Effector CD4-positive, alpha-beta T cell (primary cell): ENCODE results near the gene ZDHHC6.
"Not testable (repeated sequence)": the region's sequence is repeated elsewhere in the genome, so short reads cannot be mapped to it uniquely, and the experiment has no call there.

ENCODE experiments used
- DNase-seq: peaks from one replicate; pipeline ENCODE4 v3.0.0-alpha.2; 2020

ZDHHC6 gene

DNA sequence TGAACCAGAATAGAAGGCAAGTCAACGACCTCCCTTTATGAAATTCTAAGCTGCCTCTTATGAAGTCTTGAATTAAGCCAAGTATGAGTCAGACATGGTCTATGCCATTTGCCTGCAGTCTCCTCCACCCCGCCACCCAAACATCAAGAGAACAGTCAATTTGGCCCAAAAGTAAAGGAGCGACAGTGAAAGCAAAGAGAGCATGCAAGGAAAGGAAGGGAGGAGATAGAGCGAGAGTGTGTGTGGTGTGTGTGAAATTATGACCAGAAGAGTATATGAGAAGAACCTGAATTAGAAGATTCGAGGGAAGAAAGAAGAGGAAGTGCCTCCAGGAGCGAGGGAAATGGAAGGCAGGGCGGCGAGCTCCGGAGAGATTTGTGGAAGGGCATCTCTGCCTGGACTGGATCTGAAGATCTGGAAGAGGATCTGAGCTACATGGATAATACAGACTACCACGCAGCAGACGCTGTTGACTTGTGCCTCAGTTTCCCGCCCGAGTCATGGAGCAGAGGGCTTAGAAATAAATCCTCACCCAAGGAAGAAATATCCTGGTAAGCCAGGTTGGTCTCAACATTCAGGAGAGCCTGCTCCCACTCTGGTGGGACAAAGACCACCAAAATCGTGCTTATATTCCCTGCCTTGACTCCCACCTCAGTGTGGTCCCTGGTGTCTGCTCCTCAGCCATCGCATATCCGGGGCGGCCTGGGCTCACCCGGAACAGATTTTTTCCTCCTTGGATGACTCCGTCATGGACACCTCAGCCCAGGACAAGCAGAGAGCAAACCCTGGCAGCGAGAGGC lies 459 bp downstream of the ZDHHC6 start:
- no peak for DNase-seq

DNA sequence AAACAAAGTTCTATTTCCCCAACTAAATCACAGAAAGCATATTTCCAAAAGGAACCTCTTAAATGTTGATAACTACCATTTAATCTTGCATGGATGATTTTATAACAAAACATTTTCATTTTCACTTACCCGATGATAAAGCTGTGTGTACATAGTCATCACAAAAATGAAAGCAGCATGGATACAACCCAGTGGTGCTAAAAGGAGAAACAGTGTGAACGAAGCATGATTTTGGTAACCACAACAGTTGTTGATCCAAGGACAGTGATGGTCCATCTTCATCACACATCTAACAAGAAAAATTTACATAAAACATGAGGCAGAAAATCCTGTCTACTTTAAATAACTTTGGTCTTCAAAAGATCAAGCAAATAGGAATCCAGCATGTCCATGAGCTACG lies 4.7 kb downstream of the ZDHHC6 start:
- DNase-seq = no peak

DNA sequence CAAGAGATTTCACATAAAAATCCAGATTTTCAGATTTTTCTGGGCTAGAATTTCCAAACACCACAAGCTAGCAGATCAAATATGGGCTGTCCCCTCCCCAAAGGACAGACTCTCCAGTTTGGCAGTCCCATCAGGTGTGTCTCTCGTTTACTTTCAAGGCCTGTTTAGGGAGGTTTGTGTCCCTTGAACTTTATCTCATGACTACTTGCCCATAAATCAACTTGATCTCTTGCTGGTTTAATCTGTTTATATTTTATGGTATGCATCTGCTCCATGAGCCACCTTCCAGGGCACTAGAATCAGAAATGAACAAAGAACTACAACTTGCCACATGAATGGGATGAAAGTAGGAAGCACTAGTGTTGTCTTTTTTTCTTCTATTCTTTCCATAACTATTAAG lies 5.2 kb downstream of the ZDHHC6 start:
- no peak for DNase-seq

DNA sequence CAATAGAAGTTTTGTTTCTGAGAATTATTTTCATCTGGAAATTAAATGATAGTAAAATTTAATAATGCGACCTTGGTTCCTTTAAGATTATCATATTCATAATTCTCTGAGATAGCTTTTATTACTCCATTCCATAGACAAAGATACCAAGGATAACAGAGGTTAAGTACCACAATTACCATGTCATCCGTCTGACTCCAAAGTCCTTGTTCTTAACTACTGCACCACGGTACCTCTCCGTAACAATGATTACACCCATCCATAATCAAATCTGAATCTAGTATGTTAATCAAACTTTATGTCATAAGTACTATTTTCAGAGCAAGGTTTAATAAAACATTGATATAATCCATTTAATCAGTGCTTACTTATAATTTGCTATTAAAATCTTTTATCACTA lies 8.4 kb downstream of the ZDHHC6 start:
- DNase-seq = no peak

DNA sequence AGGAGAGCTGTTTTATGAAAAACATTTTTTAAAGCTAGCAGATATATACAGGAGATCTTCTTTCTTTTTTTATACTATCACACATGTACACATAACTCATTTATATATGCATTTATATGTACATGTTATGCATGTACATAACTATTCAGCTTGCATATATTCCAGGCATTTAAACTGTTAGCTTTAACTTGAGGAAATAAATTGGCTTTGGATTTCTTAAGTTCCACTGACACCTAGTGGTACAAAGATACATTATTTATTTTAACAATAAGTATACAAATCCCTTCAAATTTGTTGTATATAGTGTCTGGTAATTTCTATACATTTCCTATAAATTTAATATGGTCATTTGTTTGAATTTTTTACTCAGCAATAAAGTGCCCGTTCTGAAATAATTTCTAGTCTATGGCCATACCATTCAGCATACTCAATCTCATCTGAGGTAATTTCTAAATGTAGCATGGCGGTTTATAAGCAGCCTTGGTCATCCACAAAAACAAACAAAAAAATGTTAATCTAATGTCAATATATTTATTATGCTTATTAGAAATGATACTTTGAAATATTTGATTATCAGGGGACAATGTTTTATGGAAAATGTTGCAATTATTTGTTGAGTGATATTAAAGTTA lies 11.6 kb downstream of the ZDHHC6 start:
- DNase-seq = no peak

DNA sequence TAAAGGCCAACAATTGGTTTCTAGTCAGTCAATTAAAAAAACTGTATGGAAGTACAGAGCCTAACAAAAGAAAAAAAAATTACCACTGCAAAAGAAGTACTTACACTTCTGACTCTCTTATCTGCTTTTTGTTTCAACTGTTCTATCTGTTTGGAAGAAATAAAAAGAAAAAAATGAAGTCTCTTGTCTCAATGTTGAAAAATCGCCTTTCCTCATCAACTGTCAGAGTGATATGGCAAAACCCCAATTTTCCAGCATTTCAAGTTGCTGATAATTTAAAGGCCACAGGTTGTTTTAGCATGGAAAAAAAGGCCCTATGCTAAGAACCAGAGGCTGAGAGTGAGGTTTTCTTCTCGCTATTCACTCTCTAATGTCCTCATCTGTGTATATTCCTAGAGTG lies 13.6 kb downstream of the ZDHHC6 start:
- no peak for DNase-seq

DNA sequence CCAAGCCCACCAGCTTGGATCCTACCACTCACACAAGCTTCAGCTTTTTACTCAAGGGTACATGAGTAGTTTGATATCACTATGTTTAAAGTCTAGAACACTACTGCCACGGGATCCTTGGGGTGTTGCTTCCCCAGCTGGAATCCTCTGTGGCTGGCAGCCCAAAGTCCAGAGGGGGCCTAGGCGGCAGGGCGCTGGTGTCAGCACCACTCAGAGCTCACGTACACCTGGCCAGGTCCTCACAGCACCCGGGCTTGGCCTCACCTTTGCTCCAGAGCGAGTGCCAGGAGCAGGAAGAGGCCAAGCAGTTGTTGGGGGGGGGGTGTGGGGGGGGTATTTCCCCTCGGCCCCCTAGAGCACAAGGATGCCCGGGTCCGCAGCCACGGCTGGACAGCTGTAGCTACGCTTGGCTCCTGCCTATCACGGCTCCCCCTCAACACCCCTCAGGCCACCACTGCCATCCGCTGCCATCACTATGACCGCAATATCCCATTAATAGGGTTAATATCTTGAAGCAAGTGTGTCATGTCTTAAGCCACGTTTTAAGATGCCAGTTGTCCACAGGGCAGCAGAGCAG lies 17.0 kb downstream of the ZDHHC6 start:
- DNase-seq = no peak

DNA sequence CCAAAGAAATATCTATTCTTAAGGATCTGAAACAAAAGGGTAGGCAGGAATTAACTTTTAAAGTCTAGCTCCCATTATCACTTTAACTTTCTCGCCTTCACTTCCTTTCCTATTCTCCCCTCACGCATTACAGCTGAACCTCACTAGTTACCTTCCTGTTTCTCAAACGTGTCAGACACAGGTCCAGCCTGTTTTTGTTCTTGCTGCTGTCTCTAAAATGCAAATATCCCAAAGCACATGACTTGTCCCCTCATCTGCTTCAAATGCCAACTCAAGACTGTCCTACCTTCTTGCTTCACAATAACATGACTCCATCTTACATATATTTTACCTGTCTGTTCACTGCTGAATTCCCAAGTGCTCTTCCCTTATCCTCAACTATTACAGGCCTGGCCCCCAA lies 17.6 kb downstream of the ZDHHC6 start:
- no peak for DNase-seq

DNA sequence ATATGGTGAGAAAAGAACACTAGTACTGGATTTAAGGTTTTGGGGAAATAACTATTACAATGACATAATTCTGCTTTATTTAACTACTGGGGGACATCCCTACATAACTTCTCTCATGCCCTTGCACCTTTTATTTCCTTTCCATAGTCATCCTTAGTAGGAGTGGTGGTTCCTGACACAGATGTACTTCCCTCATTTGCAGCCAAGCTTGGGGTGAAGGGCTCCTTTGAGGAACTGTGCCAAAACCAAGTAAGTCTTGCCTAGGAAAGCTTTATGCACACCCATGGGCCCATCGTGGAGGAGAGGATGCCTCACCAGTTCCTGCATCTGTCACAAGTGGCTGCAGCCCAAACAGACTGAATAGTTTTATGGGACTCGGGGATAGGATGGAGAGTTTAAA lies 20.6 kb downstream of the ZDHHC6 start:
- no peak for DNase-seq

DNA sequence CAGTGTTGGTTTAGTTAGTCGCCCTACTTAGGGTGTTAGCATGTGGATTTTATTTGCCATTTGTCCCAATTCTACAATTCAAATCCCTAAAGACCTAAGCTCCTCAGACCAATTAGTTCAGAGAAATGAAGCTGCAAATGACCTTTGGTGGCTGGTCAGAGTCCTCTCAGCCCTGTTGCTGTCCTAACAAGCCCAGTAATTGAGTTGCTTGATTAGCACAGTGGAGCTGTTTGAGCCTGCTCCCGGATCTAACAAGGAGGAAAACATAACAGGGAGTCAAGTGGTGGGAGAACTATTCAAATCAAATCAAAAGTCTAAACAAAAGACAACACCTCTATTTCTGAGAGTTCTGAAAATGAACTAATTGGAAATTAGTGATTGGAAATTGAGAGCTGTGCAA lies 22.1 kb downstream of the ZDHHC6 start:
- no peak for DNase-seq

DNA sequence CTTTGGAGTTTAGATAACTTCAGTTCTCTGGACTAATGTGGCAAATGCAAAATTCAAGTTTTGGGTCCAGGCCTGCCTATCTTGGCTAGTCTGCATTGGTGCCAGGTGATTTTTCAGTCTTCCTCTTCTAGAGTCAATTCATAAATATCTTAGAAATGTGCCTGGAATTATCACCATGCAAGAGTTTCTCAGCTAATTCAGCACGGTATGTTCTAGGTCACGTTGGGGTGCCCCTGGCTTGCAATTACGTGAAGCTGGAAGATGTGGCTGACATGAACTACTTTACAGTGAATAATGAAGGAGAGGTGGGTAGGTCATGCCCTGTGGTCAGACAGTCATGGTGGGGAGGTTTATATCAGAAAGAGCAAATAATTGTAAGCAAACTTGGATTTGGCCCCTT lies 25.0 kb downstream of the ZDHHC6 start:
- DNase-seq = no peak

DNA sequence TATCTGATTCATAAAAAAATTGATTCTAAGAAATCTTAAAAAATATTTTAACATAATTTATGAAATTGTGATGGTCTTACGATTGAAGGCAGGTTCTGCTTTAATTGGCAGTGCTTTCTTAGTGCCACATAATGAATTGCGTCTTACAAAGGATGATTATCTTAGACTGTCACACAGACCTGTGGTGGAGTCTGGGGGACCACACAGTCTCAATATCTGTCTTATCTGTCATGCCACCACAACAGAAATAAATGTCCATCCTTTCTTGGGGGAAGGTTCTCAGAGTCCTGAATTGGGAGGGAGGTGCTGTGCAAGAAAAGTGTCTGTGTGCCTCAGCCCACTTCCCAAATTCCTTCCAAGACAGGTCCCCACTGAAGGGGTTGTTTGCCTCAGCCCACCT lies 34.0 kb downstream of the ZDHHC6 start:
- no peak for DNase-seq

DNA sequence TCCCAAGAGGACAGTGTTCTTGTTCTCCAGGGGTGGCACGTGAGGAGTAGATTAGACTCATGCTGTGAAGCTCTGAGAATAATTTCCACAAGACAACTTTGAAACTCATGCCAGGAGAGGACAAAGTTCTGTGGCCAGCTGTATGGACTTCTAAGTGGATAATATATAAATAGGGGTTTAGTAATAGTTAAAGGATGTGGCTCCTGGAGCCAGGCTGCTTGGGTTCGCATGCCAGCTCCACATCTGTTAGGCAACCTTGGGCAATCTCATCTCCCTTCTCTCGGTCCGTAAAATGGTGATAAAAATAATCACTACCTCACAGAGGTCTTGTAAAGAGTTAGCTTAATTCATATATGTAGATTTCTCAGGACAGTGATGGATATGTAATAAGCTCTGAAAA lies 37.0 kb downstream of the ZDHHC6 start:
- DNase-seq = no peak

DNA sequence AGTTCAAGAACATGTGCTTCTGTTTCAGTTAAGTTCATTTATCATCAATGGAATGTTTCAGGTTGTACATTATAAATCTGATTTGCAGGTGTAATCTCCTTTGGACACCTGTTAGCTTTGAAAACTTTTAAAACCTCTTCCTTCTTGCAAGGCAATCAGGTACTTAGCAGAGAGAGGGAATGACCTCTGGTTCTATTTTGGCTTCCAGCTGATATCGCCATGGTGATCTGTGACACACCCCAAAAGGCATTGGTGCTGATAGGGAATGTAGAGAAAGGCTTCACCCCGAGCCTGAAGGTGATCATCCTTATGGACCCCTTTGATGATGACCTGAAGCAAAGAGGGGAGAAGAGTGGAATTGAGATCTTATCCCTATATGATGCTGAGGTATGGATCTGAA lies 37.4 kb downstream of the ZDHHC6 start:
- DNase-seq = no peak

DNA sequence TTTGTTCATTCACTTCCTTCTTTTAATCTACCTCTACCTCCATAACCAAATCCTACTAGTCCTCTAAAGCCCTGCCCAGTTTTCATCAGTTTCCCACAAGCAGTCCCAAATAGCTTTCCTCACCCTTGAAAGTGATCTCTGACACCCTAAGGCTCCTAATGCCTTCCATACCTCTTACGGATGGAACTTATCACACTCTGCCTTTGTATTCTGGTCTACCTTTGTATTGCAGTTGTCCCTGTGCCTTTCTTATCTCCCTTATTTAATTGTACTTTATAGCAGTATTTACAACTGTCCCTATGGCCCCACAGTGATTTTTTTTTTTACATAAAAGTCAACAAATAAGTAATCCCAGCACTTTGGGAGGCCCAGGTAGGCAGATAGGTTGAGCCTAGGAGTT lies 39.0 kb downstream of the ZDHHC6 start:
- no peak for DNase-seq

DNA sequence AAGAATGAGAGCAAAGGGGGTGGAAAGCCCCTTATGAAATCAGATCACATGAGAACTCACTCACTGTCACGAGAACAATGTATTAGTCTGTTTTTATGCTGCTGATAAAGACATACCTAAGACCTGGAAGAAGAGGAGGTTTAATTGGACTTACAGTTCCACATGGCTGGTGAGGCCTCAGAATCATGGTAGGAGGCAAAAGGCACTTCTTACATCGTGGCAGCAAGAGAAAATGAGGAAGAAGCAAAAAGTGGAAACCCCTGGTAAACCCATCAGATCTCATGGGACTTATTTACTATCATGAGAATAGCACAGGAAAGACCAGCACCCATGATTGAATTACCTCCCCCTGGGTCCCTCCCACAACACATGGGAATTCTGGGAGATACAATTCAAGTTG lies 39.9 kb downstream of the ZDHHC6 start:
- not testable (repeated sequence) for DNase-seq

DNA sequence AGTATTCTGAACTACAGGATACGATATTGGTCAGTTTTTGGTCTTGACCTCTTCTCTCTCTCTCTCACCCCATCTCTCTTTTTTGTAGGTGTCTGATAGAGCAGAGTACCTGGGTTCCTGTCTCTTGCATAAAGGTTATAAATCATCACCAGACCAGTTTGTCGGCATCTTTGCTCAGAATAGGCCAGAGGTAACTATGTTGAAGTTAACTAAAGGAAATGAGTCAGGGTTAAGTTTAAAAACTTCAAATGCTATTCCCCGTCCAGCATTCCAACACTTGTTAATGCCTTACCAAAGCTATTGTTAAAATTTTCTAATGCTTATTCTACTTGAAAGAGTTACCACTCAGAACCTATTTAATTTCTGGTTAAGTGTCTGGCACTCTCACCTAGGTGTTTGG lies 42.1 kb downstream of the ZDHHC6 start:
- DNase-seq = no peak

DNA sequence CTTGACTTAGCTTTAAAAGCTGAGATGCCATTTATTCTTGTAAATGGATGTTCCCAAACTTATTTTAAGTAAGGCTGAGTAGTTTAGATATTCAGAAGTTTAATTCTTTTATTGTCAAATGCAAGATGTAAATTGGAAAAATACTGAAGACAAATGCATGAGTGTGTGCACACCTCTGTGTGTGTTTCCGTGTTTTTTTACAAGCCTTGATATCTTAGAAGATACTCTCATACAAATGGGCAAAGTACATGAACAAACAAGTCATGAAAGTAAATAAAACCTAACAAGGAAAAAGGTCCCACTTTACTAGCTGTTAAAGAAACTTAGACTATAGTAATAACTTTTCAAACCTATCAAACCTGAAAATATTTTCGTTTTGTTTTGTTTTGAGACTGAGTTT lies 43.8 kb downstream of the ZDHHC6 start:
- DNase-seq = no peak

DNA sequence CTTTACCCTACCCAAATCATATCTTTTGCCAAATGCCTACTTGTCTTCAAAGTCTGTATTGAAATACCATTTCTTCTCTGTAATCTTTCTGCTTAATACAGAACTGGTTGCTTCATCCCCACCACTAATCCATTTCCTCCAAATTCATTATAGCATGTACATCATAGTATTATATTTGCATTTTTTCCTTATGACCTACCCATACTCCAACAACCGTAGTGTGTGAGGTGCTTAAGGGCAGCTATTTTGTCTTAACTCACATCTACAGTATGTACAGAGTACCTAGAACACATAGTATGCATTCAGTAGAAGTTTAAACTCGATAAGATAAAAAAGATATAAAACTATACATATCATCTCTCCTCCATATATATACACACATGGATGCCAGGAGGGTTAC lies 49.1 kb downstream of the ZDHHC6 start:
- no peak for DNase-seq

DNA sequence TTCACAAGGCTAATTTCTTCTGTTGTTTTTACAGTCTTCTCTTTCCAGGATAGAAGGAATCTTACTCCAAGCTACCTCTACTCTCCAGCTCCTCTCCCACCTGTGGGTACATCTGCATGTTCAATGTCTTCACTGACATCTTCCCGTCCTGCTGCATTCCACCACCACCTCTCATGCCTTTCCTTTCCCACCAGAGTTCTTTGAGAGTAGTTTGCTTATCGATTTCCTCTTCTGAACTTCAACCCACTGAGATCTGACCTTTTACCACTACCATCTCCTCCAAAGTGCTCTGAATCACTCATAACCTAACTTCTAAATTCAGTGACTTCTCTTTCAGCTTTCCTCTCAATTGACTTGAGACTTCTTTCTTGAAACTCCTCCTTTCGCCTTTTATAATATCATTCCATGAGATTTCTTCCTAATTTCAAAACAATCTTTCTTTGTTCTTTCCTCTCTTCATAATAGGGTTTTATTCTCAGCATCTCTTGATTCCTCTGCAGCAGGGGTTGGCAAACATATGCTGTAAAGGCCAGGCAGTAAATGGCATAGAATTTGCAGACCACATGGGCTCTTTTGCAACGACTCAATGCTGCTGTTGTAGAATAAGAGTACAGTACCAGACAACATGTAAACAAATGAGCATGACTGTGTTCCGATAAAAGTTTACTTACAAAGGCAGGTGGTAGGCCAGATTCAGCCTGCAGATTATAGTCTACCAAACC lies 50.7 kb downstream of the ZDHHC6 start:
- no peak for DNase-seq

DNA sequence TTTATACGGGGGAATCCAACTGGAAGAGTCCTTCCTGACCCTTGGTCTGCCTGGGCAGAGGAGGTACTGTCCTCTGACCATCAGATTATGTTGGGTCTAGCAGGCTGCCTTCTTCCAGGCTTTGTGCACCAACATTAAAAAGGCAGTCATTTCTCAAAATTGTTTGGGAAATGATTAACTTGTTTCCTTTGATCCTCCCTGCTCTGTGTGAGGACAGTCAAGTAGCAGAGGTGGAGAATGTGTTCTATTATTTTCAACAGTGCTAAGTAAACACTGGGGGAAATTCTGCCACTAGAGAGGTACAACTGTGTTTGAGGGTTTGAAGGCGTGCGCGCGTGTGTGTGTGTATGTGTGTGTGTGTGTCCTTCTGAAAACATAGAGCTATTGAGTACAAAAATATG lies 52.2 kb downstream of the ZDHHC6 start:
- no peak for DNase-seq

DNA sequence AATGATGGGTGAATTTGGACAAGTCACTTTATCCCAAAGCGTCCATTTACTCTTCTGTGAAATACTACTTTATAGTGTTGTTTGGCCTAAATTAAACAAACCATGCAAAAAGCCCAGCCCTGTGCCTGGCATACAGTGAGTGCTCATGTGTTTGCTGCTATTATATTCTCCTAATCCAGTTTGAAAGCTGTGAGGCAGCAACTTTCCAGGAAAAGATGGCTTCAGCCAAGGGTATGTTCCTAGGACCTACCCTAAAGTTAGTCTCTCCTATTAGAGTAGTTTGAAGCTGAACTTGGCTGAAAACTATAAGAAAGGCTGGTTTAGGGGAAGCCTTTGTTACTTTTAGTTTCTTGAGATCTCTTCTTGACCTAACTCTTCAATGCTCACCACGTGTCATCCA lies 52.9 kb downstream of the ZDHHC6 start:
- DNase-seq = no peak

DNA sequence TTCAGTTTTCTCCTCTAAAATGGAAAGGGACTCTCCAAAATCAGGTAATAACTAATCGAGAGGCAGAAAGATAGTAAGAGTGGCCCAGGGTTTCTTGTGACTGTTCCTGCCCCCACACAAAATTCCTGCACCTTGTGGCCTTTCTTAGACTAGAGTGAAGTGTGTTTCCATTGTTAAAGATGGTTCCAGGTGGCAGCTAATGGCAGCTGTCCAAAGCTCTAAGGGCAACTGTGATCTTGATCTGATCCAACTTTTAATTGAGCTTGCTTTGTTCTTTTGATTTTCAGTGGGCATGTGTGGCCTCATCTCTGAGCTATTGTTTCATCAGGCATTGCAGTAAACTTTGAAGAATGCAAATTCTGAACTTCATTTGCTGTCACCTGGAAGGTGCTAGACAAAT lies 53.4 kb downstream of the ZDHHC6 start:
- no peak for DNase-seq
